Ishikawa (cell line): ENCODE measurements around the gene P2RY14.

Experiments
- CEBPB ChIP-seq: IDR thresholded peaks from 2 replicates; pipeline ENCODE4 v1.6.1; 2012
- CREB1 ChIP-seq: IDR thresholded peaks from 2 replicates; pipeline ENCODE4 v1.6.1; 2012; ENCODE audit warnings: low read depth
- EGR1 ChIP-seq: IDR thresholded peaks from 2 replicates; pipeline ENCODE4 v1.6.1; 2012
- EP300 ChIP-seq: IDR thresholded peaks from 2 replicates; pipeline ENCODE4 v1.6.1; 2012; ENCODE audit warnings: borderline replicate concordance
- FOXM1 ChIP-seq: IDR thresholded peaks from 2 replicates; pipeline ENCODE4 v1.6.1; 2012; ENCODE audit warnings: low read depth, borderline replicate concordance
- NFIC ChIP-seq: IDR thresholded peaks from 2 replicates; pipeline ENCODE4 v1.6.1; 2012
- RAD21 ChIP-seq: IDR thresholded peaks from 2 replicates; pipeline ENCODE4 v1.6.1; 2012; ENCODE audit warnings: low read depth
- TAF1 ChIP-seq: IDR thresholded peaks from 2 replicates; pipeline ENCODE4 v1.6.1; 2012; ENCODE audit warnings: low read depth, mild to moderate bottlenecking
- TCF12 ChIP-seq: IDR thresholded peaks from 2 replicates; pipeline ENCODE4 v1.6.1; 2012; ENCODE audit warnings: low read depth
- TEAD4 ChIP-seq: IDR thresholded peaks from 2 replicates; pipeline ENCODE4 v1.6.1; 2012
- YY1 ChIP-seq: IDR thresholded peaks from 2 replicates; pipeline ENCODE4 v1.6.1; 2012; ENCODE audit warnings: low read depth
- TF ChIP-seq, protein P1 (sequence below): IDR thresholded peaks from 2 replicates; pipeline ENCODE4 v1.6.1; 2012; ENCODE audit warnings: low read depth, mild to moderate bottlenecking
- TF ChIP-seq, protein P2 (sequence below): IDR thresholded peaks from 2 replicates; pipeline ENCODE4 v1.6.1; 2012
- TF ChIP-seq, protein P3 (sequence below): IDR thresholded peaks from 2 replicates; pipeline ENCODE4 v1.6.1; 2012

DNA sequence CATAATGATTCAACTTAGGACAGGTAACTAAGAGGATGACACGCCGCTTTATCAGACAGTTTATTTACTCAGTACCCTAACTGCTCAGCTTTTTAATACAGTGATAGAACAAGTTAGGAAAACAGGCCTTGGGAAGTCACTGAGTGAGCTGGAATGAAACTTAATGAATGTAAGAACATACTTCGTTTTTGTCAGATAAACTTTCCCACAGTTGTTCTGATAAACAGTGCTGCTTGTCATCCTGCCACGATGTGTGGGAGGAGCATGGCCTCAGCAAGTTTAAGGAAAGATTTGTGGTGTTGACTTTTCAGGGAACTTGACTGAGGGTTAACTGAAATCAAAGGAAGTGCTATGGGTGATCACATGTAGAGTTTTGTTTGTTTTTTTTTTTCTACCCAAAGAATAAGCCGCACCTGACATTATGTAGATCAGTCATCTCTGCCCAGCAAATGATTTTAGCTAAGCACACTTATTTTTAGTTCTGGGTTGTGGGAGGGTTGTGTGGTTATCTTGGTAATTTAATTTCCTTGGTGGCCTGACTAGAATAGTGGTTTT lies 5.6 kb upstream of the P2RY14 start:
- TF ChIP-seq NFIC, result no peak
- no peak for TF ChIP-seq EP300
- TF ChIP-seq CEBPB, result no peak
- TF ChIP-seq, protein P1, sequence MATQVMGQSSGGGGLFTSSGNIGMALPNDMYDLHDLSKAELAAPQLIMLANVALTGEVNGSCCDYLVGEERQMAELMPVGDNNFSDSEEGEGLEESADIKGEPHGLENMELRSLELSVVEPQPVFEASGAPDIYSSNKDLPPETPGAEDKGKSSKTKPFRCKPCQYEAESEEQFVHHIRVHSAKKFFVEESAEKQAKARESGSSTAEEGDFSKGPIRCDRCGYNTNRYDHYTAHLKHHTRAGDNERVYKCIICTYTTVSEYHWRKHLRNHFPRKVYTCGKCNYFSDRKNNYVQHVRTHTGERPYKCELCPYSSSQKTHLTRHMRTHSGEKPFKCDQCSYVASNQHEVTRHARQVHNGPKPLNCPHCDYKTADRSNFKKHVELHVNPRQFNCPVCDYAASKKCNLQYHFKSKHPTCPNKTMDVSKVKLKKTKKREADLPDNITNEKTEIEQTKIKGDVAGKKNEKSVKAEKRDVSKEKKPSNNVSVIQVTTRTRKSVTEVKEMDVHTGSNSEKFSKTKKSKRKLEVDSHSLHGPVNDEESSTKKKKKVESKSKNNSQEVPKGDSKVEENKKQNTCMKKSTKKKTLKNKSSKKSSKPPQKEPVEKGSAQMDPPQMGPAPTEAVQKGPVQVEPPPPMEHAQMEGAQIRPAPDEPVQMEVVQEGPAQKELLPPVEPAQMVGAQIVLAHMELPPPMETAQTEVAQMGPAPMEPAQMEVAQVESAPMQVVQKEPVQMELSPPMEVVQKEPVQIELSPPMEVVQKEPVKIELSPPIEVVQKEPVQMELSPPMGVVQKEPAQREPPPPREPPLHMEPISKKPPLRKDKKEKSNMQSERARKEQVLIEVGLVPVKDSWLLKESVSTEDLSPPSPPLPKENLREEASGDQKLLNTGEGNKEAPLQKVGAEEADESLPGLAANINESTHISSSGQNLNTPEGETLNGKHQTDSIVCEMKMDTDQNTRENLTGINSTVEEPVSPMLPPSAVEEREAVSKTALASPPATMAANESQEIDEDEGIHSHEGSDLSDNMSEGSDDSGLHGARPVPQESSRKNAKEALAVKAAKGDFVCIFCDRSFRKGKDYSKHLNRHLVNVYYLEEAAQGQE, result no peak
- TF ChIP-seq, protein P2, sequence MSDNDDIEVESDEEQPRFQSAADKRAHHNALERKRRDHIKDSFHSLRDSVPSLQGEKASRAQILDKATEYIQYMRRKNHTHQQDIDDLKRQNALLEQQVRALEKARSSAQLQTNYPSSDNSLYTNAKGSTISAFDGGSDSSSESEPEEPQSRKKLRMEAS, result no peak
- no peak for TF ChIP-seq FOXM1
- TF ChIP-seq, protein P3, sequence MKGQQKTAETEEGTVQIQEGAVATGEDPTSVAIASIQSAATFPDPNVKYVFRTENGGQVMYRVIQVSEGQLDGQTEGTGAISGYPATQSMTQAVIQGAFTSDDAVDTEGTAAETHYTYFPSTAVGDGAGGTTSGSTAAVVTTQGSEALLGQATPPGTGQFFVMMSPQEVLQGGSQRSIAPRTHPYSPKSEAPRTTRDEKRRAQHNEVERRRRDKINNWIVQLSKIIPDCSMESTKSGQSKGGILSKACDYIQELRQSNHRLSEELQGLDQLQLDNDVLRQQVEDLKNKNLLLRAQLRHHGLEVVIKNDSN, result no peak
- no peak for TF ChIP-seq CREB1
- TF ChIP-seq YY1, result no peak
- no peak for TF ChIP-seq TAF1
- no peak for TF ChIP-seq EGR1
- TF ChIP-seq TCF12, result no peak
- no peak for TF ChIP-seq TEAD4
- no peak for TF ChIP-seq RAD21
